ENCODE measurements around the gene DHX57. TPM values are rescaled to one million over a fixed set of nuclear protein-coding genes. Genes with fewer than 3 reads are reported as not detected.

The DHX57 gene
- total RNA-seq, 4 donors from 2014 or later: 12.0 to 23.3 (median 16.4) TPM

- Histone ChIP-seq H3K36me3 (peaks cover 40% of the 10 kb centered on the region), H3K4me3 (peak overlapping the region; percentile 93), H3K27me3 (no peaks in the 10 kb centered on the region), H3K9me3 (no peaks in the 10 kb centered on the region), H3K27ac (peak overlapping the region; percentile 100), H3K4me1 (peaks cover 47% of the 10 kb centered on the region)
- under 1% methylated on average over 47 of the region's 59 CpGs for WGBS
- peak in 1 of 2 donors; percentile 71 for DNase-seq (ENCODE audit: low spot score in 2 of 2)
- TF ChIP-seq POLR2AphosphoS5 (IDR thresholded peaks at IDR 0.05): no peak
- peak; percentile 26 to 83 for TF ChIP-seq POLR2A (IDR thresholded peaks at IDR 0.05)
- peak; percentile 35 for TF ChIP-seq EP300 (IDR thresholded peaks at IDR 0.05)
- no peak for TF ChIP-seq CTCF (IDR thresholded peaks at IDR 0.05)
Observed at GRCh38 chr2:38750011-38750890, 125.5 kb downstream of the DHX57 start.

GRCh38 chr2:38748943-38749804, 126.6 kb downstream of the DHX57 start:
- no peak overlapping the region for H3K27ac ChIP-seq
- WGBS: 58% methylated on average over 26 of the region's 26 CpGs
- peaks cover 44% of the 10 kb centered on the region for H3K4me1 ChIP-seq

DNA sequence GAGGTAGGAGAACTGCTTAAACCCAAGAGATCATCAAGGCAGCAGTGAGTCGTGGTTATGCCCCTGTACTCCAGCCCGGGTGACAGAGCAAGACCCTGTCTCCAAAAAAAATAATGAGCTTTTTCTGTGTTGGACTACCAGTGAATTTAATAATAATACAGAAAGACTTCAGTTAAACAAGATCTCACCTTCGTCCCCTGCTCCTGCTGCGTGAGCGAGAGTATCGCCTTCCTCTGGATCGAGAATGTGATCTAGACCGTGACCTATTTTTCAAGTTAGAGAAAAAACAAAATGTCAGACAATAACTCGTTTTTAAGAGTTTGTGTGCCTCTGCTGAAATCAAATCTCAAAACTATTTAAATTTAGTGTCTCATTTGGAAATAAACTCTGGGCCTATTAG, 127.3 kb downstream of the DHX57 start:
- H3K27ac ChIP-seq: no peak overlapping the region
- 86% methylated on average over 9 of the region's 9 CpGs for WGBS
- no peak for DNase-seq (ENCODE audit: low spot score in 2 of 2)
- no peak overlapping the region for H3K4me3 ChIP-seq
- no peaks in the 10 kb centered on the region for H3K9me3 ChIP-seq
- H3K36me3 ChIP-seq: peaks cover 58% of the 10 kb centered on the region
- no peak for TF ChIP-seq EP300 (IDR thresholded peaks at IDR 0.05)
- no peak for TF ChIP-seq POLR2A (IDR thresholded peaks at IDR 0.05)
- TF ChIP-seq POLR2AphosphoS5 (IDR thresholded peaks at IDR 0.05): no peak
- no peak for TF ChIP-seq CTCF (IDR thresholded peaks at IDR 0.05)
- no peaks in the 10 kb centered on the region for H3K27me3 ChIP-seq
- peaks cover 45% of the 10 kb centered on the region for H3K4me1 ChIP-seq

More at GRCh38 chr2:38748943-38749804, 126.6 kb downstream of the DHX57 start:
- H3K36me3 ChIP-seq: peaks cover 51% of the 10 kb centered on the region
- DNase-seq (ENCODE audit: low spot score in 2 of 2): no peak
- peak overlapping the region; percentile 93 for H3K4me3 ChIP-seq
- H3K9me3 ChIP-seq: no peaks in the 10 kb centered on the region
- no peaks in the 10 kb centered on the region for H3K27me3 ChIP-seq
- TF ChIP-seq POLR2AphosphoS5 (IDR thresholded peaks at IDR 0.05) (no peak), EP300 (IDR thresholded peaks at IDR 0.05) (no peak), POLR2A (IDR thresholded peaks at IDR 0.05) (no peak), CTCF (IDR thresholded peaks at IDR 0.05) (no peak)

DNA sequence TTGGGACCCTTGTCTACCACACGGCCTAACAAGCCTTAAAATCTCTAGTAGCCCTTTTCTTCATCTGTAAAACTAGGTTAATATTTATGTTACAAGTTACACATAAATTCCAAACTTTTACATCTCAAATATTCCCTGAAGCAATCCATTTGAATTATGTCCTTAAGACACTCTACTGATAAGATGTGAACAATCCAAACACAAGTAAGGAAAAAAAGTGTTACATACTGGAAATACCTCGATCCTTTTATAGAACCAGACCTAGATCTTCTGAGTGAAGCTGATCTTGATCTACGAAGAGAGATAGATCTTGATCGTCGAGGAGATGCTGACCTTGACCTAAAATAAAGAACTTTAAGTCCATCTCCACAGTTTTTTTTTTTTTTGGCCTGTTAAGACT, 127.9 kb downstream of the DHX57 start:
- Histone ChIP-seq H3K9me3 (no peaks in the 10 kb centered on the region), H3K27ac (no peak overlapping the region), H3K4me1 (peaks cover 45% of the 10 kb centered on the region), H3K27me3 (no peaks in the 10 kb centered on the region), H3K36me3 (peaks cover 64% of the 10 kb centered on the region), H3K4me3 (no peak overlapping the region)
- 60% methylated on average over 5 of the region's 5 CpGs for WGBS
- no peak for DNase-seq (ENCODE audit: low spot score in 2 of 2)
- TF ChIP-seq POLR2A (IDR thresholded peaks at IDR 0.05): no peak

Other genes with a start within 250 kb of the DHX57 start
- 10 to 100 TPM in 1 of 4 donors, 1 to 10 TPM in 3; 3.7 to 16.4 (median 7.1) TPM for gene GALM, start 209.8 kb downstream of the DHX57 start, total RNA-seq
- gene SRSF7, start 124.6 kb downstream of the DHX57 start, total RNA-seq: 100 to 1,000 TPM in 1 of 4 donors, 10 to 100 TPM in 3; 90.4 to 144 (median 94.2) TPM
- gene GEMIN6, start 97.7 kb downstream of the DHX57 start, total RNA-seq: 1 to 10 TPM; 3.9 to 7.7 (median 4.7) TPM
- gene MORN2, start within 50 bp of the DHX57 start, total RNA-seq: 1 to 10 TPM; 6.3 to 9.0 (median 7.5) TPM
- under 1 TPM; 0.34 to 0.80 (median 0.42) TPM for gene ARHGEF33, start 13.9 kb upstream of the DHX57 start, total RNA-seq
- 10 to 100 TPM; 18.3 to 38.3 (median 27.7) TPM for gene SOS1, start 245.1 kb upstream of the DHX57 start, total RNA-seq